Measurements from ENCODE around the gene ANAPC7.

DNA sequence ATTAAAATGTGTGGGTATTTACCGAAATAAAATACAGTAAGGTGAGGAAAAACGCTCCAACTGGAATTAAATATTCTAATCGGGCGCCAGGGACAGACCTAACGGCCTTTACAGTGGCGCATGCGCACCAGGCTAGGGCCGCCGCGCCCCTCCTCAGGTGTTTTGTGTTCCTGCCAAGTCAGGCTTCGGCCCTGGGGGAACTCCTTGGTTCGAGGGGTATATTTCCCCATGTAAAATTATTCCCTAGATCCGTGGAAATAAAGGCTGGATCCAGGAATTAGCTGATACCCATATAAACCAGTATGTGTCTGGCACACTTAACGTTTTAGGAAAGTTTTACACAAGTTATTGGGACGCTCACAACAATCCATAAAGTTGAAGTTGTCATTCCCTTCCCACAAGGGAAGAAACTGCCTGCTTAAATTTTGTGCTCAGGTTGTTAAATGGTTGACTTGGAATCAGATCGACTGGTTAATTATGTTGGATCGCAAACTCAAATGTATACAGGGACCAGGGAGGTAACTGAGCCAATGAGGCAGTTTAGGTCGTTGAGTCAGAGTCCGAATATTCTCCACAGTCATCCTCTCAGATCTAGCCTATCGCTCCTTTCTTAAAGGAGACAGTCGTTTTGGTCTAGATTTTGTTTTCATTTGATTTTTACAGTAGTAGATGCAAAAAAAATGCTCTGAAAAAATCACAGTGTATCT lies 621 bp upstream of the ANAPC7 start:
- TF ChIP-seq, protein P1, sequence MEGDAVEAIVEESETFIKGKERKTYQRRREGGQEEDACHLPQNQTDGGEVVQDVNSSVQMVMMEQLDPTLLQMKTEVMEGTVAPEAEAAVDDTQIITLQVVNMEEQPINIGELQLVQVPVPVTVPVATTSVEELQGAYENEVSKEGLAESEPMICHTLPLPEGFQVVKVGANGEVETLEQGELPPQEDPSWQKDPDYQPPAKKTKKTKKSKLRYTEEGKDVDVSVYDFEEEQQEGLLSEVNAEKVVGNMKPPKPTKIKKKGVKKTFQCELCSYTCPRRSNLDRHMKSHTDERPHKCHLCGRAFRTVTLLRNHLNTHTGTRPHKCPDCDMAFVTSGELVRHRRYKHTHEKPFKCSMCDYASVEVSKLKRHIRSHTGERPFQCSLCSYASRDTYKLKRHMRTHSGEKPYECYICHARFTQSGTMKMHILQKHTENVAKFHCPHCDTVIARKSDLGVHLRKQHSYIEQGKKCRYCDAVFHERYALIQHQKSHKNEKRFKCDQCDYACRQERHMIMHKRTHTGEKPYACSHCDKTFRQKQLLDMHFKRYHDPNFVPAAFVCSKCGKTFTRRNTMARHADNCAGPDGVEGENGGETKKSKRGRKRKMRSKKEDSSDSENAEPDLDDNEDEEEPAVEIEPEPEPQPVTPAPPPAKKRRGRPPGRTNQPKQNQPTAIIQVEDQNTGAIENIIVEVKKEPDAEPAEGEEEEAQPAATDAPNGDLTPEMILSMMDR (conservative IDR thresholded peaks at IDR 0.05; ENCODE audit: low read length), result no peak
- TF ChIP-seq EZH2phosphoT487 (IDR thresholded peaks at IDR 0.05; ENCODE audit: borderline replicate concordance), result no peak

Data from Loucy (cell line).